IPS-18c (cell line): Measurements from ENCODE around the gene HSCB.
"Not testable (repeated sequence)": the region's sequence is repeated elsewhere in the genome, so short reads cannot be mapped to it uniquely, and the experiment has no call there.

ENCODE experiments used
- H3K4me3 ChIP-seq: 2 replicates; pipeline ENCODE4 v1.7.0; 2013; ENCODE audit warnings: low read depth, mild to moderate bottlenecking, low read length, moderate library complexity; ENCODE audit not compliant: insufficient read depth
- H3K9me3 ChIP-seq: one replicate; pipeline ENCODE4 v1.6.1; 2013; ENCODE audit warnings: mild to moderate bottlenecking, low read length, moderate library complexity; ENCODE audit not compliant: control insufficient read depth, insufficient read depth

Gene HSCB

DNA sequence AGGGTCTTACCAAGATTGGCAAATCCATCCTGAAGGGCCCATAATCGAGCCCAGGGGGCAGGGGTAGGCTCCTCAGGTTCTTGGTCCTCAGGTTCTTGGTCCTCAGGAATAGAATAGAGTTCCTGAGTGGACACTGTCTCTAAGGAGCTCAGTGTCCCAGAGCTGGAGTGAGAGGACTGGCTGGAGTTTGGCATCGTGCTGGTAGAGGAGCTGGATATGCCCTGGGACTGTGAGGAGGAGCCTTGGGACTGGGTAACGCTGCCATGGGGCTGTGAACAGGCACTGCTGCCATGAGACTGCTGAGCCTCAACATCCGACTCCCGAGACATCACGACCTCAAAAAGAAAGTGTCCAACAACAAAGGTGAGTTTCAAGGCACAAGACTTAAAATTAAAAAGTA is 7.4 kb upstream of the HSCB start:
- Histone ChIP-seq H3K4me3 (no peak overlapping the region), H3K9me3 (no peaks in the 10 kb centered on the region)

DNA sequence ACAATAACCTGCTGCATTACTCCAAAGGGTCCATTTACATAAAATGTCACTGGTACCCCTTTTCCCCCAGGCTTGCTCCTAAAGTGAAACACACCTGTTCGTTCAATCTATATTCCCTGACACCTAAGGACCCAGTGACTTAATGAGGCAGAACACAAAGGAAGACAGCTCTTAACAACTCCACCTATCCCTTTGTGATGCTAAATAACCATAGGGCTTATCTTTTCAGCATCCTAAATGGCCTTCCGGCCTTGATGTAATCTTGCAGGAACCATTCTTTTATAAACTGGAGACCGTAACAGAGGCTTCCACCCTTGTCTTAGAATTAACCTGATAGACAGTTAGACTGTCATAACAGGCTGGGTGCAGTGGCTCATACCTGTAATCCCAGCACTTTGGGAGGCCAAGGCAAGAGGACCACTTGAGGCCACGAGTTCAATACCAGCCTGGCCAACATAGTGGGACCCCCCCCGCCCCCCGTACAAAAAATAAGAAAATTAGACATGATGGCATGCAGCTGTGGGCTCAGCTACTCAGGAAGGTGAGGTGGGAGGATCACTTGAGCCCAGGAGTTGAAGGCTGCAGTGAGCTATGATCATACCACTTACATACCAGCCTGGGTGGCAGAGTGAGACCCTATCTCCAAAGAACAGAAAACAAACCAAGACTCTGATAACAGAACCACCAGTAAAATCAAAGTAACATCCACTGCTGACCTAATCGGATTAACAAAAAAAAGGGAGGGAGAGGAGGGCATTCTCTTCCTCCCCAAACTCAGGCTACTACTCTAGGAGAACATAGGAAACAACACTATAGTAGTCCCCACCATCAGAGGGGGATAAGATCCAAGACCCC is 5.3 kb upstream of the HSCB start:
- Histone ChIP-seq H3K9me3 (no peaks in the 10 kb centered on the region), H3K4me3 (no peak overlapping the region)

DNA sequence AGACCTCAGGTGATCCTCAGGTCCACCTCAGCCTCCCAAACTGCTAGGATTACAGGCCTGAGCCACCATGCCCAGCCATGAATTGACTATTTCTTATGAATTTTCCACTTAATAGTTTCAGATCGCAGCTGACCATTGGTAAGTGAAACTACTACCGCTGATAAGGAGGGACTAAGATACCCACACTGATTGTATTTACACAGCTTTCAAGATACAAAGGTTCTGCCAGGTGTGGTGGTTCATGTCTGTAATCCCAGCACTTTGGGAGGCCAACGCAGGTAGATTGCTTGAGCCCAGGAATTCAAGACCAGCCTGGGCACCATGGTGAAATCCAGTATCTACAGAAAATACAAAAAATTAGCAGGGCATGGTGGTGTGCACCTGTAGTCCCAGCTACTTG is 4.1 kb upstream of the HSCB start:
- Histone ChIP-seq H3K9me3 (no peaks in the 10 kb centered on the region), H3K4me3 (no peak overlapping the region)

DNA sequence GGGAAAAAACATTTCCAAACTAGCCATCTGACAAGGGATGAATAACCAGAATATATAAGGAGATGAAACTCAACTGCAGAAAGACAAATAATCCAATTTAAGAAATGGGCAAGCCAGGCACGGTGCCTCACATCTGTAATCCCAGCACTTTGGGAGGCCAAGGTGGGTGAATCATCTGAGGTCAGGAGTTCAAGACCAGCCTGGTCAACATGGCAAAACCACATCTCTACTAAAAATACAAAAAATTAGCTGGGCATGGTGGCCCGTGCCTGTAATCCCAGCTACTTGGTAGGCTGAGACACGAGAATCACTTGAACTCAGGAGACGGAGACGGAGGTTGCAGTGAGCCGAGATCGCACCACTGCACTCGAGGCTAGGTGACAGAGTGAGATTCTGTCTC is 3.0 kb upstream of the HSCB start:
- not testable (repeated sequence) for H3K4me3 ChIP-seq, H3K9me3 ChIP-seq

DNA sequence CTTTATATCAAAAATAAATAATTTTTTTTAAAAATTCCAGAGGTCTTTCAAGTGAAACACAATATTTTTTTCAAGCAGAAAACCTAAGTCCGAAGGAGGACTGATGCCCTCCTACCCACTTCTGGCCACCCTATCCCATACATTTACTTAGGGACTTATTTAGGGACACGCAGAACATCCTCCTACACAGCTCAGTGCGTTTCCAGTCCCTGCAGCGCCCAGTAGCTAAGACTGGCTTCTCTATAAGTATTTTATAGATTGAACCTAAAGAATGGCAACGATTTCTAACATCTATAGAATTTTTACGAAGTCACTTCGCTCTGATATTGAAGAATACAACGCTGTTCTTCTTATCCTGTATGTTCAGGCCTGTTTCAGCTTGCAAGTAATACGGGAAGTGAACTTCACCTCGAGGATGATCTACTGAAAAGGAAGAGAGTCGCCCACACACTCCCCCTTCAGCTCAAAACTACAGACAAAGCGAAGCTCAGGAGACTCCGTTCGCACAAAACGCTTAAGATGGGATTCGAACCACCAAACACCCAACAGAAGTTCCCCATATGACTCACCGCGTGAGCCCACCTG is 547 bp upstream of the HSCB start:
- Histone ChIP-seq H3K9me3 (no peaks in the 10 kb centered on the region), H3K4me3 (peak overlapping the region; percentile 100; the same call in 1 of the 2 replicates)

DNA sequence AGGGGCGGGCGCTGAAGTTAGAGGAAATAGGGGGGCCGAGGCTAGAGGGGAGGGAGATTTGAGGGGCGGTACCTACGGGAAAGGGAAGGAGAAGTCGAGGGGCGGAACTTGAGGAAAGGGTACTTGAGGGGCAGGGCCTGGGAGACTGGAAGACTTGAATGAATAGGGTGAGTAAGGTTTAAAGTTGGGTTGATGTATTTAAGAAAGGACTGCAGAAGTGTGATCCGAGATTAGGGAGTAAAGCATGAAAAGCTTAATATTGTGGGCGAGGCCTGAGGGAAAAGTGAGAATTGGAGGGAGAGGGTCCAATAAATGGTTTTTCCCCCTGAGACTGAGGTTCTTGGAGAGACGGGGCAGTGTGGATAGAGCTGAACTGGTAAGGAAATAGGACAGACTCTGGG is 723 bp downstream of the HSCB start:
- Histone ChIP-seq H3K4me3 (peak overlapping the region; percentile 100), H3K9me3 (no peaks in the 10 kb centered on the region)

DNA sequence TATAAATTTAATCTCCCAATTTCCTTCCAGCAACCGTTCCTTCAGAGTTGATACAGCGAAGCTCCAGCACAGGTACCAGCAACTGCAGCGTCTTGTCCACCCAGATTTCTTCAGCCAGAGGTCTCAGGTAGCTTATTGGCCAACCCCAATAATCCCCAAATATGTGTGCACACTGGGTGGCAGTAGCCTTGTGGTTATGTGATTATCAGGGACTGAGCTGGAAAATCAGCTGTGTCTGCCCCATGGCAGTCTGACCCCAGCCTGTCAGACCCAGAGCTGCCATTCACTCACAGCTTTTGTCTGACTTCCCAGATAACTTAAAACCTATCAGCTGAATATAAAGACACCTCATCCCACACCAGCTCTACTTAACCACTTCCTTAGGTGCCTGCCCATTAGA is 2.0 kb downstream of the HSCB start:
- no peaks in the 10 kb centered on the region for H3K9me3 ChIP-seq
- no peak overlapping the region for H3K4me3 ChIP-seq

DNA sequence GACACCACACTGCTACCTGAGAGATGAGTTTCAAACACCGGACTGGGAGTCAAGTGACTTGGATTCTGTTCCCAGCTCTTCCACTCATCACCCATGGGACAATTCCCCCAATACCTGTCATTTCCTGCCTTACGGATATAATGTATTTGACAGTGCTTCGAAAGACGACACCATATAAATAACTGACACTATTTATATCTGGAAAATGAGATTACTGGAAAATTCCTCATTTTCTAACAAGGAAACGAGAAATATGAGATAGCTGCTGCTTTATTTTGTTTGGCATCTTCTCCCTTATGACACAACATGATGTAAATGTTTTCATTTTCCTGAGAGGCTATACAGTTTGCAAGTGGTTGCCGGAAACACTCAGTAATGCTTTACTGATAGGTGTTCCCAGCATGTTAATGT is 8.6 kb downstream of the HSCB start:
- Histone ChIP-seq H3K9me3 (no peaks in the 10 kb centered on the region), H3K4me3 (no peak overlapping the region)

DNA sequence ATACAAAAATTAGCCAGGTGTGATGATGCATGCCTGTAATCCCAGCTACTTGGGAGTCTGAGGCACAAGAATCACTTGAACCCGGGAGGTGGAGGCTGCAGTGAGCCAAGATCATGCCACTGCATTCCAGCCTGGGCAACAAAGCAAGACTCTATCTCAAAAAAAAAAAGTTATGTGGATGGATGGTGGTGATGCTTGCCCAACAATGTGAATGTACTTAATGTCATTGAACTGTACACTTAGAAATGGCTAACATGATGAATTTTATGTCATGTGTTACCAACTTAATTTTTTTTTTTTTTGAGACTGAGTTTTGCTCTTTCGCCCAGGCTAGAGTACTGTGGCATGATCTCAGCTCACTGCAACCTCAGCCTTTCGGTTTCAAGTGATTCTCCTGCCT is 12.7 kb downstream of the HSCB start:
- not testable (repeated sequence) for H3K4me3 ChIP-seq, H3K9me3 ChIP-seq

DNA sequence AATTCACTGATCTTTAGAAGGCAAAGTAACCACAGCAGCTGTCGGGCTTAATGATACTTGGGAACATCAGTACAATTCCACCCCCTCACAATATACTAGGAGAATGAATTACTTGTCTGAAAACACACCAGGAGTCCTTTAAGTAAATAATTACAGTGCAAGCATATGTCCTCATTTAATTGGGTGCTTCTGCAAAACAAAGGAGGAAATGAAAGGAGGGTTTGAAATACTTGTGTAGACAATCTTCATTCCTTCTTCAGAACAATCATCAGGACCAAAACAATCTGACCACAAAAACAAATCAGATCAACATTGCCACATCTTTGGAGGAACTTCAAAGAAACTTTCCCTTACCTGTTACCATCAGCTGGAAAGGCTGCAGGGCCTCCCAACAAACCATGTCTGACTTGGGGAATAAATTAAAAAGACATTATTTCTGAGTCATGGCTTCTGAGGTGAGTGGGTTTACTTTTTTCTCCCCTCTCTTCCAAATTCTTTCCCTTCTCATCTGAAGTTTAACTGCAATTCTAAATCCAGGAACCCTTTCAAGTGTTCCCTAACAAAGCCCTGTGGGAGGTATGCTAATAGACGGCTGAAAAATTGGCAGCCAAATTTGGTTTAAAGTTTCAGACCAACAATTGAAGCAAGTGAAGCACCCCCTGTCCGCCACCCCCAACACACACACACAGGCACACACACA is 18.2 kb downstream of the HSCB start:
- Histone ChIP-seq H3K9me3 (peaks cover 4% of the 10 kb centered on the region), H3K4me3 (no peak overlapping the region)

DNA sequence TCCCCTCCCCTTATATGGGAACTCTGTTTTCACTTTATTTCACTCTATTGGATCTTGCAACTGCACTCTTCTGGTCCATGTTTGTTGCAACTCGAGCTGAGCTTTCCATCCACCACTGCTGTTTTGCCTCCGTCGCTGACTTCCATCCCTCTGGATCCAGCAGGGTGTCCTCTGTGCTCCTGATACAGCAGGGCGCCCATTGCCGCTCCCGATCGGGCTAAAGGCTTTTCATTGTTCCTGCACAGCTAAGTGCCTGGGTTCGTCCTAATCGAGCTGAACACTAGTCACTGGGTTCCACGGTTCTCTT is 19.6 kb downstream of the HSCB start:
- no peak overlapping the region for H3K4me3 ChIP-seq

DNA sequence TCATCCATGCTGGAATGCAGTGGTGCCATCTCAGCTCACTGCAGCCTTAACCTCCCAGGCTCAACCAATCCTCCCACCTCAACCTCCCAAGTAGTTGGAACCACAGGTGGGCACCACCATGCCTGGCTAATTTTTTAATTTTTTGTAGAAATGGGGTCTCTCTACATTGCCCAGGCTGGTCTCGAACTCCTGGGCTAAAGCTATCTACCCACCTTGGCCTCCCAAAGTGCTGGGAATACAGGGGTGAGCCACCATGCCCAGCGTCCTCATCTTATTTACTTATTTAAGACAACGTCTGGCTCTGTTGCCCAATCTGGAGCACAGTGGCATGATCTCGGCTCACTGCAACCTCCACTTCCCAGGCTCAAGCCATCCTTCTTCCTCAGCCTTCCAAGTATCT is 20.2 kb downstream of the HSCB start:
- not testable (repeated sequence) for H3K4me3 ChIP-seq, H3K9me3 ChIP-seq

More for the DNA sequence above, 19.6 kb downstream of the HSCB start:
- H3K9me3 ChIP-seq: peaks cover 4% of the 10 kb centered on the region

DNA sequence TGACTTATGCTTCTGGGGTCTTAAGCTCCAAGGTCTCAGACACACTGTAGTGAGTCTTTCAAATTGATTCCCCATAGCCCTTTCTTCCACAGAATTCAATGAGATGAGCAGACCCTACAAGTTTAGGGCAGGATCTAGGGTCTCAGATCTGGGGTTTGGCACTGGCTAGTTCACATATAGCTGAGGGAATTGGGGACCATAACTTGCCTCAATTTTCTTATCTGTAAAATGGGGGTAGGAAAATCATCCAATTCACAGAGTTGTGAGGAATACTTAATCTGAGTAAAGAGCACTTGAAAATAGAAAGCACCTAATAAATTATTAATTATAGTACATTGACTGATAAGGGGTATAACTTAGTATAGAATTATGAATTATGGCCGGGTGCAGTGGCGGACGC is 24.8 kb downstream of the HSCB start:
- peaks cover 2% of the 10 kb centered on the region for H3K9me3 ChIP-seq
- no peak overlapping the region for H3K4me3 ChIP-seq

DNA sequence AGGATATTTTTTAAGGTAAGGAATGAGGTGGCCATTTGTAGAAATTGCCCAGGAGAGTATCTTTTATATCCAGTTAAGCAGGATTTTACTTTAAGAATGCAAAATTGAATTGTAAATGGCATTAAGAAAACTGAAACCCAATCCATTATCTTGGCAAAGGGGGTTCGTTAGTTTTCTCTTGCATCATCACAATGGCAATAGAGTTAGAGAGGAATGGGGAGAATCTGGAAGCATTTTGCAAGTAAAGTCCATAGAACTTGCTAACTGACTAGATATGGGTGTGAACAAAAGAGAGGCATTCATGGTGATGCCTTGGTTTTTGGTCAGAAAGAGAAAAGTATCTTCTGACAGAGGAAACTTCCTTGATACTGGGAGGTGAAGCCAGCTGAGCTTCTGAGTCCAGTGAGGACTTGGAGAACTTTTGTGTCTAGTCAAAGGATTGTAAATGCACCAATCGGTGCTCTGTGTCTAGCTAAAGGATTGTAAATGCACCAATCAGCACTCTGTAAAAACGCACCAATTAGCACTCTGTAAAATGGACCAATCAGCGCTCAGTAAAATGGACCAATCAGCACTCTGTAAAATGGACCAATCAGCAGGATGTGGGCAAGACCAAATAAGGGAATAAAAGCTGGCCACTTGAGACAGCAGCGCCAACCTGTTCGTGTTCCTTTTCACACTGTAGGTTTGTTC is 27.0 kb downstream of the HSCB start:
- Histone ChIP-seq H3K4me3 (no peak overlapping the region), H3K9me3 (peaks cover 5% of the 10 kb centered on the region)

DNA sequence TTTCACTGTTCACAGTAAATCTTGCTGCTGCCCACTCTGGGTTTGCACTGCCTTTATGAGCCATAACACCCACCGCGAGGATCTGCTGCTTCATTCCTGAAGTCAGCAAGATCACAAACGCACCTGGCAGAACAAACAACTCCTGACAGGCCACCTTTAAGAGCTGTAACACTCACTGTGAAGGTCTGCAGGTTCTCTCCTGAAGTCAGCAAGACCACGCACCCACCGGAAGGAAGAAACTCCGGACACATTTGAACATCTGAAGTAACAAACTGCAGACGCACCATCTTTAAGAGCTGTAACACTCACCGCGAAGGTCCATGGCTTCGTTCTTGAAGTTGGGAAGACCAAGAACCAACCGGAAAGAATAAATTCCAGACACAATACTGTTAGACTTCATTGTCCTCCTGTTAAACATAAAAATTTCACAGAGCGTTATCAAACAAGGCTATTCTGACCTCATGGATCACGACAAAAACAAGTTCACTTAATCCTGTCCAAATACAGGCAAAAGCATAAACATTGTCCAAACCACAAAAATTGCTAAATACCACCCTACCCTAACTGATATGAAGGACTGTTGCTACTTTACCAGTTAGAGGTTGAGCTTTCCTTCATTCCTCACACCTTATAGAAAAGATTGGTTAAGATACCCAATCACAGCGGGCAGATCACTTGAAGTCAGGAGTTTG is 27.7 kb downstream of the HSCB start:
- peaks cover 5% of the 10 kb centered on the region for H3K9me3 ChIP-seq
- no peak overlapping the region for H3K4me3 ChIP-seq

DNA sequence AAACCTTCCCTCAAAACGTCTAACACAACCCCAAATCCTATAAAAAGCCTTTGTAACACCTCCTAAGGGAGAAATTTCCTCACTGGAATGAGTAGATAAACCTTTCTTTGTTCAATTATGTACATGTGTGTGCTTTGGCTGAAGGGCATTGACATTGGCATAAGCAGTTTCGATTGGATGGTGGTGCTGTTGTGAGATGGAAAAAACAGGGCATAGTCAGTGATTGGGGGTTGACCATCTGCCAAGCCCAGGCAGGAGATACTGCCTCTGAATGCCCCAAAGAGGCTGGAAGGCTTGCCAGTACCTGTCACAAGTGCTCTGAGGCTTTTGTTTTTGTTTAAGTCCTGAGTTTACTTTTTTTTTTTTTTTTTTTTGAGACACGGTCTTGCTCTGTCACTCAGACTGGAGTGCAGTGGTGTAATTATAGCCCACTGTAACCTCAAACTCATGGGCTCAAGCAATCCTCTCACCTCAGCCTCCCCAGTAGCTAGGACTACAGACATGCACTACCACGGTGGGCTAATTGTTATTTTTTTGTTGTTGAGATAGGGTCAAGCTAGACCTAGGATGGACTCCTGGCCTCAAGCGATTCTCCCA is 29.5 kb downstream of the HSCB start:
- no peak overlapping the region for H3K4me3 ChIP-seq

More for the DNA sequence above, 29.5 kb downstream of the HSCB start:
- H3K9me3 ChIP-seq: peaks cover 5% of the 10 kb centered on the region
